A549 (cell line): ENCODE data around the gene GATA6. TPM values are rescaled to one million over a fixed set of nuclear protein-coding genes. Genes with fewer than 3 reads are reported as not detected.

Experiments
- ATAC-seq, 2 experiments: fragments of 200-7000 bp in 1 of 2; fragments of >200 bp in 1 of 2; cut with Nextera tagmentation in 1 of 2; cut with Tn5 transposase in 1 of 2; 3 replicates each; pipeline versions ENCODE4 v1.8.0 to v1.9.1; 2018 to 2020; ENCODE audit warnings: mild to moderate bottlenecking in 1 of 2, moderate library complexity in 1 of 2
- CTCF ChIA-PET: fragments of 300-600 bp; sonication (Branson Sonifier 250); formaldehyde crosslinking; extraction: SDS; loops from one replicate; lab custom pipeline; 2021; ENCODE audit warnings: antibody characterized with exemption, inconsistent platforms; lab: Yijun Ruan, JAX
- POLR2A ChIA-PET: fragments of 350-600 bp; formaldehyde crosslinking; extraction: SDS; loops from one replicate; lab custom pipeline; 2021; ENCODE audit warnings: antibody characterized with exemption, inconsistent platforms; lab: Yijun Ruan, JAX
- DNase-seq, 2 experiments: peaks; one replicate each; pipeline versions ENCODE4 v3.0.0 to v3.0.0-alpha.2; 2011 to 2016; ENCODE audit warnings: low read depth in 1 of 2, low spot score in 1 of 2
- FAIRE-seq: peaks from 2 replicates; lab custom pipeline; 2011; peaks lifted over from hg19 to GRCh38; lab: Jason Lieb, UNC
- H3K27ac ChIP-seq, 2 experiments: fragments of >200 bp; sonication (Bioruptor Twin); formaldehyde crosslinking; 3 replicates each; pipeline ENCODE4 v1.5.1; 2016 to 2017
- H3K4me1 ChIP-seq: fragments of >200 bp; sonication (Bioruptor Twin); formaldehyde crosslinking; 3 replicates; pipeline ENCODE4 v1.6.1; 2016
- H3K4me2 ChIP-seq: fragments of >200 bp; sonication (Bioruptor Twin); formaldehyde crosslinking; 3 replicates; pipeline ENCODE4 v1.6.1; 2016
- H3K4me3 ChIP-seq: fragments of >200 bp; sonication (Bioruptor Twin); formaldehyde crosslinking; 3 replicates; pipeline ENCODE4 v1.5.1; 2016
- H3K9me3 ChIP-seq: fragments of >200 bp; sonication (Bioruptor Twin); formaldehyde crosslinking; 3 replicates; pipeline ENCODE4 v1.6.1; 2016
- BHLHE40 ChIP-seq: IDR thresholded peaks from 2 replicates; pipeline ENCODE4 v1.6.1; 2012; ENCODE audit warnings: low read depth, low read length, inconsistent platforms
- CEBPB ChIP-seq, 2 experiments: fragments of >200 bp in 1 of 2; sonication (Bioruptor Twin) in 1 of 2; formaldehyde crosslinking in 1 of 2; IDR thresholded peaks; 2 replicates each; pipeline ENCODE4 v1.6.1; 2012 to 2016
- ELK1 ChIP-seq: fragments of 150-350 bp; IDR thresholded peaks from 2 replicates; pipeline ENCODE4 v1.6.1; 2014; ENCODE audit warnings: low read depth, mild to moderate bottlenecking, low read length
- EP300 ChIP-seq, 2 experiments: fragments of >200 bp; sonication (Bioruptor Twin); formaldehyde crosslinking; IDR thresholded peaks; 2 replicates in 1 of 2; 3 replicates in 1 of 2; pipeline ENCODE4 v1.6.1; 2016 to 2017
- FOSB ChIP-seq: fragments of 250-450 bp; sonication (Bioruptor Pico); IDR thresholded peaks from 2 replicates; pipeline ENCODE4 v1.5.0; 2020; ENCODE audit warnings: mild to moderate bottlenecking, moderate library complexity
- HDAC2 ChIP-seq: fragments of 200-600 bp; sonication (generic); IDR thresholded peaks from 2 replicates; pipeline ENCODE4 v1.6.1; 2016
- HEYL ChIP-seq: fragments of 250-450 bp; sonication (Bioruptor Pico); IDR thresholded peaks from 2 replicates; pipeline ENCODE4 v1.8.0; 2021; ENCODE audit warnings: mild to moderate bottlenecking, moderate library complexity
- HOXB5 ChIP-seq: fragments of 250-450 bp; sonication (Bioruptor Pico); IDR thresholded peaks from 2 replicates; pipeline ENCODE4 v1.5.0; 2020; ENCODE audit warnings: mild to moderate bottlenecking, moderate library complexity
- JUNB ChIP-seq: fragments of >200 bp; sonication (Bioruptor Twin); formaldehyde crosslinking; IDR thresholded peaks from 2 replicates; pipeline ENCODE4 v1.6.1; 2016
- KDM5A ChIP-seq: fragments of 200-600 bp; sonication (generic); IDR thresholded peaks from 2 replicates; pipeline ENCODE4 v1.6.1; 2016; ENCODE audit warnings: antibody characterized with exemption, mild to moderate bottlenecking
- MAZ ChIP-seq: fragments of 150-350 bp; IDR thresholded peaks from 2 replicates; pipeline ENCODE4 v1.6.1; 2014; ENCODE audit warnings: antibody characterized with exemption, low read depth, low read length, borderline replicate concordance
- NPAS2 ChIP-seq: fragments of 250-450 bp; sonication (Bioruptor Pico); IDR thresholded peaks from 2 replicates; pipeline ENCODE4 v1.8.0; 2022; ENCODE audit warnings: mild to moderate bottlenecking, moderate library complexity, borderline replicate concordance
- NR3C1 ChIP-seq: fragments of >200 bp; sonication (Bioruptor Twin); formaldehyde crosslinking; IDR thresholded peaks from 3 replicates; pipeline ENCODE4 v1.6.1; 2017
- PBX3 ChIP-seq: IDR thresholded peaks from 2 replicates; pipeline ENCODE4 v1.6.1; 2012
- RAD21 ChIP-seq, 2 experiments: fragments of >200 bp in 1 of 2; sonication (Bioruptor Twin) in 1 of 2; formaldehyde crosslinking in 1 of 2; IDR thresholded peaks in 1 of 2; conservative IDR thresholded peaks in 1 of 2; 2 replicates in 1 of 2; 3 replicates in 1 of 2; pipeline ENCODE4 v1.6.1; 2012 to 2018; ENCODE audit warnings: inconsistent platforms in 1 of 2
- RARB ChIP-seq: fragments of 250-450 bp; sonication (Bioruptor Pico); IDR thresholded peaks from 2 replicates; pipeline ENCODE4 v1.8.0; 2021; ENCODE audit warnings: mild to moderate bottlenecking, moderate library complexity
- RCOR1 ChIP-seq: fragments of 150-350 bp; IDR thresholded peaks from 2 replicates; pipeline ENCODE4 v1.6.1; 2014; ENCODE audit warnings: antibody characterized with exemption, low read length, low read depth
- RFX5 ChIP-seq: fragments of 450-650 bp; IDR thresholded peaks from 2 replicates; pipeline ENCODE4 v1.7.1; 2014; ENCODE audit warnings: antibody characterized with exemption, mild to moderate bottlenecking, moderate library complexity
- SREBF2 ChIP-seq: fragments of 450-650 bp; IDR thresholded peaks from 2 replicates; pipeline ENCODE4 v1.6.1; 2014; ENCODE audit warnings: mild to moderate bottlenecking, moderate library complexity
- USF2 ChIP-seq: fragments of 450-650 bp; IDR thresholded peaks from 2 replicates; pipeline ENCODE4 v1.6.1; 2014; ENCODE audit warnings: antibody characterized with exemption
- ZSCAN20 ChIP-seq: fragments of 250-450 bp; sonication (Bioruptor Pico); IDR thresholded peaks from 2 replicates; pipeline ENCODE4 v1.8.0; 2022; ENCODE audit warnings: mild to moderate bottlenecking, moderate library complexity
- WGBS: methylation state at CpG from one replicate; pipeline ENCODE4 v1.1.6; 2017; ENCODE audit errors: missing lambda C conversion rate; 5-methylcytosine and 5-hydroxymethylcytosine counted together
- polyA plus RNA-seq, 4 experiments: library from polyadenylated mRNA; depleted of rRNA in 3 of 4; stranded (reverse); fragments of >200 nt; fragmentation: RNase III in 1 of 4; extraction: RNeasy Plus Mini Kit Qiagen cat#74134 plus additional on column Dnase treatment in 1 of 4; gene quantifications; 2 replicates in 3 of 4; 3 replicates in 1 of 4; pipeline ENCODE4 v1.2.3, GENCODE V29; 2011 to 2017
- TF ChIP-seq, protein P1 (sequence below): fragments of 250-450 bp; sonication (Bioruptor Pico); IDR thresholded peaks from 2 replicates; pipeline ENCODE4 v1.5.0; 2021; ENCODE audit warnings: mild to moderate bottlenecking, moderate library complexity, borderline replicate concordance
- TF ChIP-seq, protein P2 (sequence below): fragments of >200 bp; sonication (Bioruptor Twin); formaldehyde crosslinking; IDR thresholded peaks from 3 replicates; pipeline ENCODE4 v1.5.1; 2016
- TF ChIP-seq, protein P3 (sequence below): fragments of >200 bp; sonication (Bioruptor Twin); formaldehyde crosslinking; IDR thresholded peaks from 3 replicates; pipeline ENCODE4 v1.6.1; 2016
- TF ChIP-seq, protein P4 (sequence below): fragments of 250-450 bp; sonication (Bioruptor Pico); IDR thresholded peaks from 2 replicates; pipeline ENCODE4 v1.5.0; 2020; ENCODE audit warnings: low read depth, mild to moderate bottlenecking, moderate library complexity
- TF ChIP-seq, protein P5 (sequence below): IDR thresholded peaks from 2 replicates; pipeline ENCODE4 v1.6.1; 2012; ENCODE audit warnings: low read depth, borderline replicate concordance

GATA6 gene
- polyA plus RNA-seq, 2 of the 4 experiments (the other 2 are of a cell fraction): 1.2 to 1.3 TPM

GRCh38 chr18:22128954-22129353 is 40.4 kb upstream of the GATA6 start:
- TF ChIP-seq HOXB5 (CRISPR knock-in tag) (no peak), CEBPB (IDR thresholded peaks at IDR 0.05) (no peak), PBX3 (no peak), EP300 (IDR thresholded peaks at IDR 0.05) (no peak), BHLHE40 (no peak), USF2 (no peak), SREBF2 (no peak)
- TF ChIP-seq, protein P1, sequence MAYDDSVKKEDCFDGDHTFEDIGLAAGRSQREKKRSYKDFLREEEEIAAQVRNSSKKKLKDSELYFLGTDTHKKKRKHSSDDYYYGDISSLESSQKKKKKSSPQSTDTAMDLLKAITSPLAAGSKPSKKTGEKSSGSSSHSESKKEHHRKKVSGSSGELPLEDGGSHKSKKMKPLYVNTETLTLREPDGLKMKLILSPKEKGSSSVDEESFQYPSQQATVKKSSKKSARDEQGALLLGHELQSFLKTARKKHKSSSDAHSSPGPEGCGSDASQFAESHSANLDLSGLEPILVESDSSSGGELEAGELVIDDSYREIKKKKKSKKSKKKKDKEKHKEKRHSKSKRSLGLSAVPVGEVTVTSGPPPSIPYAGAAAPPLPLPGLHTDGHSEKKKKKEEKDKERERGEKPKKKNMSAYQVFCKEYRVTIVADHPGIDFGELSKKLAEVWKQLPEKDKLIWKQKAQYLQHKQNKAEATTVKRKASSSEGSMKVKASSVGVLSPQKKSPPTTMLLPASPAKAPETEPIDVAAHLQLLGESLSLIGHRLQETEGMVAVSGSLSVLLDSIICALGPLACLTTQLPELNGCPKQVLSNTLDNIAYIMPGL (CRISPR knock-in tag): no peak
- H3K4me2 ChIP-seq: no peak overlapping the region
- FAIRE-seq: no peak
- no peak for ATAC-seq
- no peak overlapping the region for H3K4me3 ChIP-seq
- 55% methylated on average over 5 of the region's 5 CpGs for WGBS
- H3K4me1 ChIP-seq: no peaks in the 10 kb centered on the region
- POLR2A ChIA-PET: no interaction called here
- CTCF ChIA-PET: interaction anchor here (0.6 kb wide), 1 partner anchor 130 kb away, joined by 3 read pairs; no protein-coding TSS in a partner anchor
- no peak for DNase-seq
- H3K27ac ChIP-seq: no peak overlapping the region
- no peaks in the 10 kb centered on the region for H3K9me3 ChIP-seq

DNA sequence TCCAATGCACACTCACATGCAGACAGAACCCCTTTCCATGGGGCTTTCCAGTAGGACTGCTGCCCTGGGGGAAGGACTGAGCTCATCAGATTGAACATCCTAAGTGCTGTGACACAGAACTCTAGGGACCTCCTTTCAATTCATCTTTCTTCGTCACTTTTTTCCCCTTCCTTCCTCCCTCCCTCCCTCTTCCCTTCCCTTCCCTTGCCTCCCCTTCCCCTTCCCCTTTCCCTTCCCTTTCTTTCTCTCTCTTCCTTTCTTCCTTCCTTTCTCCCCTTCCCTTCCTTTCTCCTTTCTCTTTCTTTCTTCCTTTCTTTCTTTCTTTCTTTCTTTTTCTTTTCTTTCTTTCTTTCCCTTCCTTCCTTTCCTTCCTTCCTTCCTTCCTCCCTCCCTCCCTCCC is 39.6 kb upstream of the GATA6 start:
- WGBS: 83% methylated on average over 1 of the region's 1 CpG

More for the DNA sequence above, 39.6 kb upstream of the GATA6 start:
- H3K4me3 ChIP-seq: no peak overlapping the region
- no peak overlapping the region for H3K27ac ChIP-seq
- ChIA-PET CTCF (no interaction called here), POLR2A (no interaction called here)
- FAIRE-seq: no peak
- no peak for DNase-seq
- TF ChIP-seq ZSCAN20 (CRISPR knock-in tag) (no peak), JUNB (no peak), RARB (CRISPR knock-in tag) (no peak), NPAS2 (CRISPR knock-in tag) (no peak), MAZ (no peak), HEYL (no peak), HDAC2 (no peak), RFX5 (no peak), NR3C1 (no peak), RCOR1 (no peak), KDM5A (no peak), FOSB (CRISPR knock-in tag) (no peak), RAD21 (conservative IDR thresholded peaks at IDR 0.05 in 1 of 2, IDR thresholded peaks at IDR 0.05 in 1 of 2) (no peak), ELK1 (no peak)
- TF ChIP-seq, protein P2, sequence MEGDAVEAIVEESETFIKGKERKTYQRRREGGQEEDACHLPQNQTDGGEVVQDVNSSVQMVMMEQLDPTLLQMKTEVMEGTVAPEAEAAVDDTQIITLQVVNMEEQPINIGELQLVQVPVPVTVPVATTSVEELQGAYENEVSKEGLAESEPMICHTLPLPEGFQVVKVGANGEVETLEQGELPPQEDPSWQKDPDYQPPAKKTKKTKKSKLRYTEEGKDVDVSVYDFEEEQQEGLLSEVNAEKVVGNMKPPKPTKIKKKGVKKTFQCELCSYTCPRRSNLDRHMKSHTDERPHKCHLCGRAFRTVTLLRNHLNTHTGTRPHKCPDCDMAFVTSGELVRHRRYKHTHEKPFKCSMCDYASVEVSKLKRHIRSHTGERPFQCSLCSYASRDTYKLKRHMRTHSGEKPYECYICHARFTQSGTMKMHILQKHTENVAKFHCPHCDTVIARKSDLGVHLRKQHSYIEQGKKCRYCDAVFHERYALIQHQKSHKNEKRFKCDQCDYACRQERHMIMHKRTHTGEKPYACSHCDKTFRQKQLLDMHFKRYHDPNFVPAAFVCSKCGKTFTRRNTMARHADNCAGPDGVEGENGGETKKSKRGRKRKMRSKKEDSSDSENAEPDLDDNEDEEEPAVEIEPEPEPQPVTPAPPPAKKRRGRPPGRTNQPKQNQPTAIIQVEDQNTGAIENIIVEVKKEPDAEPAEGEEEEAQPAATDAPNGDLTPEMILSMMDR: no peak
- TF ChIP-seq, protein P3, sequence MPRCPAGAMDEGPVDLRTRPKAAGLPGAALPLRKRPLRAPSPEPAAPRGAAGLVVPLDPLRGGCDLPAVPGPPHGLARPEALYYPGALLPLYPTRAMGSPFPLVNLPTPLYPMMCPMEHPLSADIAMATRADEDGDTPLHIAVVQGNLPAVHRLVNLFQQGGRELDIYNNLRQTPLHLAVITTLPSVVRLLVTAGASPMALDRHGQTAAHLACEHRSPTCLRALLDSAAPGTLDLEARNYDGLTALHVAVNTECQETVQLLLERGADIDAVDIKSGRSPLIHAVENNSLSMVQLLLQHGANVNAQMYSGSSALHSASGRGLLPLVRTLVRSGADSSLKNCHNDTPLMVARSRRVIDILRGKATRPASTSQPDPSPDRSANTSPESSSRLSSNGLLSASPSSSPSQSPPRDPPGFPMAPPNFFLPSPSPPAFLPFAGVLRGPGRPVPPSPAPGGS: no peak
- TF ChIP-seq, protein P4, sequence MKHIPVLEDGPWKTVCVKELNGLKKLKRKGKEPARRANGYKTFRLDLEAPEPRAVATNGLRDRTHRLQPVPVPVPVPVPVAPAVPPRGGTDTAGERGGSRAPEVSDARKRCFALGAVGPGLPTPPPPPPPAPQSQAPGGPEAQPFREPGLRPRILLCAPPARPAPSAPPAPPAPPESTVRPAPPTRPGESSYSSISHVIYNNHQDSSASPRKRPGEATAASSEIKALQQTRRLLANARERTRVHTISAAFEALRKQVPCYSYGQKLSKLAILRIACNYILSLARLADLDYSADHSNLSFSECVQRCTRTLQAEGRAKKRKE (CRISPR knock-in tag): no peak
- TF ChIP-seq, protein P5, sequence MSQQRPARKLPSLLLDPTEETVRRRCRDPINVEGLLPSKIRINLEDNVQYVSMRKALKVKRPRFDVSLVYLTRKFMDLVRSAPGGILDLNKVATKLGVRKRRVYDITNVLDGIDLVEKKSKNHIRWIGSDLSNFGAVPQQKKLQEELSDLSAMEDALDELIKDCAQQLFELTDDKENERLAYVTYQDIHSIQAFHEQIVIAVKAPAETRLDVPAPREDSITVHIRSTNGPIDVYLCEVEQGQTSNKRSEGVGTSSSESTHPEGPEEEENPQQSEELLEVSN: no peak
- no peak for ATAC-seq
- no peaks in the 10 kb centered on the region for H3K4me1 ChIP-seq
- no peaks in the 10 kb centered on the region for H3K9me3 ChIP-seq
- no peak overlapping the region for H3K4me2 ChIP-seq
